PFSK-1 (cell line): ENCODE data around the gene LMLN.

Experiments used
- FOXP2 ChIP-seq: optimal IDR thresholded peaks from 2 replicates; pipeline ENCODE3; 2011; ENCODE audit warnings: borderline replicate concordance, control low read depth, inconsistent platforms; ENCODE audit not compliant: insufficient read depth; ENCODE audit errors: extremely low read length, extremely low read depth
- POLR2AphosphoS5 ChIP-seq: IDR thresholded peaks from 2 replicates; pipeline ENCODE4 v1.6.1; 2012; ENCODE audit warnings: low read depth, mild to moderate bottlenecking, control low read depth, low read length, moderate library complexity
- REST ChIP-seq, 2 experiments: IDR thresholded peaks; 2 replicates each; pipeline versions ENCODE4 v1.6.1 to v1.8.0; 2011 to 2012; ENCODE audit warnings: low read depth in 2 of 2, low read length in 2 of 2, control low read depth in 1 of 2, inconsistent platforms in 1 of 2, mild to moderate bottlenecking in 1 of 2, moderate library complexity in 1 of 2; ENCODE audit not compliant: insufficient read depth in 1 of 2
- SIN3A ChIP-seq: IDR thresholded peaks from 2 replicates; pipeline ENCODE4 v1.6.1; 2012; ENCODE audit warnings: mild to moderate bottlenecking, low read length, moderate library complexity, borderline replicate concordance; ENCODE audit not compliant: insufficient read depth
- TAF1 ChIP-seq: IDR thresholded peaks from 2 replicates; pipeline ENCODE4 v1.6.1; 2012; ENCODE audit warnings: low read length, control low read depth, borderline replicate concordance; ENCODE audit not compliant: insufficient read depth

Gene LMLN

GRCh38 chr3:197936819-197937384 lies 23.1 kb upstream of the LMLN start:
- TF ChIP-seq FOXP2 (no peak), POLR2AphosphoS5 (no peak), SIN3A (no peak), REST (IDR thresholded peaks at IDR 0.05; ENCODE audit: insufficient read depth in 1 of 2, low read depth in 2 of 2, low read length in 2 of 2) (no peak), TAF1 (no peak)

- TF ChIP-seq SIN3A (no peak), TAF1 (no peak), REST (IDR thresholded peaks at IDR 0.05; ENCODE audit: insufficient read depth in 1 of 2, low read depth in 2 of 2, low read length in 2 of 2) (no peak), POLR2AphosphoS5 (no peak), FOXP2 (no peak)
Observed at GRCh38 chr3:197940745-197941384, 19.2 kb upstream of the LMLN start.

- TF ChIP-seq SIN3A, result no peak
- no peak for TF ChIP-seq TAF1
- TF ChIP-seq FOXP2, result no peak
- TF ChIP-seq REST (IDR thresholded peaks at IDR 0.05; ENCODE audit: insufficient read depth in 1 of 2, low read depth in 2 of 2, low read length in 2 of 2), result no peak
- TF ChIP-seq POLR2AphosphoS5, result no peak
Observed at GRCh38 chr3:197942956-197943556, 17.0 kb upstream of the LMLN start.

GRCh38 chr3:197949191-197949777 lies 10.7 kb upstream of the LMLN start:
- TF ChIP-seq SIN3A (no peak), TAF1 (no peak), REST (IDR thresholded peaks at IDR 0.05; ENCODE audit: insufficient read depth in 1 of 2, low read depth in 2 of 2, low read length in 2 of 2) (no peak), POLR2AphosphoS5 (no peak), FOXP2 (no peak)
